ENCODE results near the gene HJURP. TPM values are rescaled to one million over a fixed set of nuclear protein-coding genes. Genes with fewer than 3 reads are reported as not detected.

Gene HJURP
- total RNA-seq, 2 experiments from 2014 or later, result 49.9 to 53.9 TPM

- POLR2A ChIA-PET, result no interaction called here
Observed at GRCh38 chr2:233851169-233851568, 3.2 kb downstream of the HJURP start.

GRCh38 chr2:233850745-233851144 is 3.6 kb downstream of the HJURP start:
- POLR2A ChIA-PET, result no interaction called here
- CTCF ChIA-PET, result no interaction called here

More at GRCh38 chr2:233851169-233851568, 3.2 kb downstream of the HJURP start:
- CTCF ChIA-PET, result no interaction called here

- POLR2A ChIA-PET, result no interaction called here
- CTCF ChIA-PET, result no interaction called here
Observed at GRCh38 chr2:233849607-233850271, 4.6 kb downstream of the HJURP start.

- ChIA-PET CTCF (no interaction called here), POLR2A (no interaction called here)
Observed at GRCh38 chr2:233848276-233848675, 6.1 kb downstream of the HJURP start.

GRCh38 chr2:233847248-233847898 is 7.0 kb downstream of the HJURP start:
- POLR2A ChIA-PET, result no interaction called here
- CTCF ChIA-PET, result interaction anchor here (1.1 kb wide), 1 partner anchor 10 kb away, joined by 3 read pairs; no protein-coding TSS in a partner anchor

GRCh38 chr2:233846387-233847247 is 7.7 kb downstream of the HJURP start:
- ChIA-PET CTCF (interaction anchor here (1.1 kb wide), 1 partner anchor 10 kb away, joined by 3 read pairs; no protein-coding TSS in a partner anchor), POLR2A (no interaction called here)

- CTCF ChIA-PET, result no interaction called here
- POLR2A ChIA-PET, result no interaction called here
Observed at GRCh38 chr2:233845301-233846060, 8.9 kb downstream of the HJURP start.

GRCh38 chr2:233844836-233845235 is 9.5 kb downstream of the HJURP start:
- CTCF ChIA-PET, result no interaction called here

GRCh38 chr2:233844064-233844807 is 10.1 kb downstream of the HJURP start:
- ChIA-PET CTCF (no interaction called here), POLR2A (no interaction called here)

More at GRCh38 chr2:233844836-233845235, 9.5 kb downstream of the HJURP start:
- POLR2A ChIA-PET, result no interaction called here

GRCh38 chr2:233841183-233841582 is 13.2 kb downstream of the HJURP start:
- ChIA-PET POLR2A (no interaction called here), CTCF (no interaction called here)

- ChIA-PET CTCF (no interaction called here), POLR2A (no interaction called here)
Observed at GRCh38 chr2:233840520-233840919, 13.8 kb downstream of the HJURP start.

GRCh38 chr2:233839447-233839820 is 14.9 kb downstream of the HJURP start:
- ChIA-PET POLR2A (no interaction called here), CTCF (no interaction called here)

- ChIA-PET CTCF (no interaction called here), POLR2A (no interaction called here)
Observed at GRCh38 chr2:233838726-233839446, 15.4 kb downstream of the HJURP start.

GRCh38 chr2:233838251-233838650 is 16.1 kb downstream of the HJURP start:
- ChIA-PET POLR2A (no interaction called here), CTCF (no interaction called here)

- POLR2A ChIA-PET, result no interaction called here
- CTCF ChIA-PET, result no interaction called here
Observed at GRCh38 chr2:233837694-233838229, 16.6 kb downstream of the HJURP start.

GRCh38 chr2:233836359-233836758 is 18.0 kb downstream of the HJURP start:
- POLR2A ChIA-PET, result no interaction called here
- CTCF ChIA-PET, result no interaction called here

- CTCF ChIA-PET, result no interaction called here
Observed at GRCh38 chr2:233835230-233836186, 18.8 kb downstream of the HJURP start.

More at GRCh38 chr2:233835230-233836186, 18.8 kb downstream of the HJURP start:
- POLR2A ChIA-PET, result no interaction called here
